Measurements from ENCODE around the gene RSPO4.

GRCh38 chr20:920311-920710 lies 81.8 kb downstream of the RSPO4 start:
- TF ChIP-seq CTCF (IDR thresholded peaks at IDR 0.05) (no peak), POLR2A (IDR thresholded peaks at IDR 0.05) (no peak), POLR2AphosphoS5 (IDR thresholded peaks at IDR 0.05) (no peak)

All from sigmoid colon (tissue), 4 donors.